Activated CD4-positive, alpha-beta T cell treated with anti-CD3 and anti-CD28 coated beads, Interleukin-2, amount 50 U/mL, for 4 hours (primary cell): Measurements from ENCODE around the gene CENPX.

Experiments
- DNase-seq, 2 experiments: peaks; one replicate each; pipeline ENCODE4 v3.0.0-alpha.2; 2020

CENPX gene

GRCh38 chr17:82021900-82022309 lies 773 bp downstream of the CENPX start:
- no peak for DNase-seq

GRCh38 chr17:82021107-82021899 lies 1.4 kb downstream of the CENPX start:
- peak; percentile 58 to 65 for DNase-seq

- no peak for DNase-seq
Measured at GRCh38 chr17:82020572-82021106, 2.0 kb downstream of the CENPX start.

GRCh38 chr17:82019690-82020571 lies 2.7 kb downstream of the CENPX start:
- DNase-seq: peak; percentile 43 to 49

- no peak for DNase-seq
Measured at GRCh38 chr17:82018989-82019689, 3.5 kb downstream of the CENPX start.

GRCh38 chr17:82018152-82018988 lies 4.3 kb downstream of the CENPX start:
- no peak for DNase-seq

GRCh38 chr17:82017612-82018151 lies 5.0 kb downstream of the CENPX start:
- no peak for DNase-seq

- no peak for DNase-seq
Measured at GRCh38 chr17:82016875-82017459, 5.7 kb downstream of the CENPX start.

- DNase-seq: no peak
Measured at GRCh38 chr17:82016061-82016874, 6.4 kb downstream of the CENPX start.

- no peak for DNase-seq
Measured at GRCh38 chr17:82015311-82015971, 7.2 kb downstream of the CENPX start.

- no peak for DNase-seq
Measured at GRCh38 chr17:82014971-82015310, 7.7 kb downstream of the CENPX start.

- no peak for DNase-seq
Measured at GRCh38 chr17:82014432-82014831, 8.2 kb downstream of the CENPX start.

- no peak for DNase-seq
Measured at GRCh38 chr17:82013772-82014321, 8.8 kb downstream of the CENPX start.

GRCh38 chr17:82013341-82013740 lies 9.3 kb downstream of the CENPX start:
- no peak for DNase-seq

GRCh38 chr17:82012640-82013295 lies 9.9 kb downstream of the CENPX start:
- no peak for DNase-seq

- DNase-seq: no peak
Measured at GRCh38 chr17:82012261-82012639, 10.4 kb downstream of the CENPX start.

GRCh38 chr17:82011617-82012187 lies 11.0 kb downstream of the CENPX start:
- DNase-seq: no peak

- DNase-seq: no peak
Measured at GRCh38 chr17:82010575-82011525, 11.8 kb downstream of the CENPX start.
